B cell (primary cell): ENCODE data around the gene MGMT. TPM values are rescaled to one million over a fixed set of nuclear protein-coding genes. Genes with fewer than 3 reads are reported as not detected.

ENCODE experiments used
- ATAC-seq: fragments of 200-7000 bp; cut with Tn5 transposase; one replicate; pipeline ENCODE4 v1.10.0; 2021; ENCODE audit warnings: low read depth, mild to moderate bottlenecking, moderate number of reproducible peaks, moderate library complexity
- CTCF ChIA-PET: fragments of 350-600 bp; sonication (Branson Sonifier 250); formaldehyde crosslinking; loops from one replicate; lab custom pipeline; 2021; ENCODE audit warnings: antibody characterized with exemption, inconsistent platforms; lab: Charles Lee
- POLR2A ChIA-PET: fragments of 350-600 bp; sonication (Branson Sonifier 250); formaldehyde crosslinking; loops from one replicate; lab custom pipeline; 2021; ENCODE audit warnings: antibody characterized with exemption; lab: Charles Lee
- DNase-seq: peaks from one replicate; pipeline ENCODE4 v3.0.0; 2013
- H2AFZ ChIP-seq: 2 replicates; pipeline ENCODE4 v1.6.1; 2012; ENCODE audit warnings: mild to moderate bottlenecking, low read depth, low read length; ENCODE audit not compliant: insufficient read depth, poor library complexity, severe bottlenecking
- H3K27ac ChIP-seq, 2 donors: 1 replicate in 1 of 2; 2 replicates in 1 of 2; pipeline ENCODE4 v1.5.1; 2012 to 2013; ENCODE audit warnings: low read length in 2 of 2, mild to moderate bottlenecking in 2 of 2, moderate library complexity in 1 of 2
- H3K27me3 ChIP-seq, 4 experiments: fragments of 200-600 bp in 1 of 4; sonication (generic) in 1 of 4; replicated peaks in 1 of 4; 1 replicate in 2 of 4; 2 replicates in 2 of 4; pipeline versions ENCODE4 v1.6.1 to v1.7.0; 2013 to 2016; ENCODE audit warnings: low read length in 3 of 4, mild to moderate bottlenecking in 2 of 4, mixed read lengths in 1 of 4, moderate library complexity in 1 of 4; ENCODE audit not compliant: insufficient read depth in 4 of 4, control insufficient read depth in 3 of 4; ENCODE audit errors: control extremely low read depth in 1 of 4
- H3K36me3 ChIP-seq, 2 experiments: replicated peaks in 1 of 2; 1 replicate in 1 of 2; 2 replicates in 1 of 2; pipeline versions ENCODE4 v1.6.1 to v1.7.1; 2013; ENCODE audit warnings: low read length in 1 of 2; ENCODE audit not compliant: insufficient read depth in 2 of 2, control insufficient read depth in 1 of 2; ENCODE audit errors: control extremely low read depth in 1 of 2, extremely low read depth in 1 of 2
- H3K4me1 ChIP-seq, 2 donors: fragments of 200-600 bp in 1 of 2; sonication (generic) in 1 of 2; 1 replicate in 1 of 2; 2 replicates in 1 of 2; pipeline versions ENCODE4 v1.5.1 to v1.6.1; 2013 to 2017; ENCODE audit warnings: low read length in 2 of 2; ENCODE audit not compliant: control insufficient read depth in 2 of 2, insufficient read depth in 2 of 2
- H3K4me2 ChIP-seq: replicated peaks from 2 replicates; pipeline ENCODE3; 2012; ENCODE audit warnings: mild to moderate bottlenecking, low read depth, low read length; ENCODE audit not compliant: poor library complexity, severe bottlenecking
- H3K4me3 ChIP-seq, 5 experiments: fragments of 200-600 bp in 1 of 5; sonication (generic) in 1 of 5; 1 replicate in 3 of 5; 2 replicates in 2 of 5; pipeline versions ENCODE4 v1.5.1 to v1.7.0; 2011 to 2016; ENCODE audit warnings: low read length in 4 of 5, mild to moderate bottlenecking in 4 of 5, low read depth in 2 of 5, control low read depth in 1 of 5, moderate library complexity in 1 of 5; ENCODE audit not compliant: insufficient read depth in 1 of 5; ENCODE audit errors: control extremely low read depth in 1 of 5, extremely low read depth in 1 of 5
- H3K79me2 ChIP-seq: fragments of 200-600 bp; sonication (generic); one replicate; pipeline ENCODE4 v1.6.0; 2016; ENCODE audit warnings: low read length; ENCODE audit not compliant: control insufficient read depth, insufficient read depth
- H3K9ac ChIP-seq: fragments of 200-600 bp; sonication (generic); 2 replicates; pipeline ENCODE4 v1.6.1; 2017; ENCODE audit warnings: mild to moderate bottlenecking, low read length, moderate library complexity
- H3K9me3 ChIP-seq, 3 donors: one replicate each; pipeline versions ENCODE4 v1.6.1 to v1.7.1; 2013; ENCODE audit warnings: low read length in 2 of 3; ENCODE audit not compliant: control insufficient read depth in 2 of 3, insufficient read depth in 1 of 3; ENCODE audit errors: control extremely low read depth in 1 of 3
- H4K20me1 ChIP-seq: 2 replicates; pipeline ENCODE4 v1.6.0; 2012; ENCODE audit warnings: mild to moderate bottlenecking, low read length; ENCODE audit not compliant: insufficient read depth, control insufficient read depth, poor library complexity, severe bottlenecking
- H3K27ac Mint-ChIP-seq: one replicate; pipeline ENCODE4 v1.8.0; 2021; ENCODE audit warnings: mixed read lengths
- H3K27me3 Mint-ChIP-seq: one replicate; pipeline ENCODE4 v1.8.0; 2021; ENCODE audit warnings: mixed read lengths
- H3K4me1 Mint-ChIP-seq: one replicate; pipeline ENCODE4 v1.8.0; 2021; ENCODE audit warnings: mixed read lengths
- H3K4me3 Mint-ChIP-seq: one replicate; pipeline ENCODE4 v1.8.0; 2021; ENCODE audit warnings: mixed read lengths
- H3K9me3 Mint-ChIP-seq: one replicate; pipeline ENCODE4 v1.8.0; 2022; ENCODE audit warnings: mixed read lengths; ENCODE audit not compliant: insufficient read depth
- EZH2 ChIP-seq: IDR thresholded peaks from 2 replicates; pipeline ENCODE4 v1.6.1; 2012; ENCODE audit warnings: borderline replicate concordance, low read depth, mild to moderate bottlenecking, moderate library complexity, low read length; ENCODE audit not compliant: insufficient read depth, poor library complexity, severe bottlenecking
- WGBS: methylation state at CpG from one replicate; pipeline ENCODE4 v1.1.5; 2013; ENCODE audit warnings: missing lambda C conversion rate; ENCODE audit not compliant: insufficient coverage; 5-methylcytosine and 5-hydroxymethylcytosine counted together
- intact Hi-C: fragments of 100-400 bp; cut with micrococcal nuclease; formaldehyde crosslinking; loops from one replicate; pipeline ENCODE4 v1.10.0; 2022
- polyA plus RNA-seq: library from polyadenylated mRNA; depleted of rRNA; stranded (reverse); fragments of >200 nt; gene quantifications from 2 replicates; pipeline ENCODE4 v1.2.3, GENCODE V29; 2012
- total RNA-seq, 2 donors: library from RNA; stranded (reverse); fragments of 120-200 nt in 1 of 2; gene quantifications; 1 replicate in 1 of 2; 2 replicates in 1 of 2; pipeline versions ENCODE4 v1.2.3 to v1.2.4, GENCODE V29; 2013 to 2022
- TF ChIP-seq, protein P1 (sequence below): fragments of 200-600 bp; IDR thresholded peaks from one replicate; pipeline ENCODE4 v1.8.0; 2022; ENCODE audit warnings: antibody characterized with exemption, mild to moderate bottlenecking

MGMT gene
- total and polyA plus RNA-seq, 2 donors (not counting 1 experiment from before 2014, with no cell fraction given): 16.6 to 87.7 TPM

DNA sequence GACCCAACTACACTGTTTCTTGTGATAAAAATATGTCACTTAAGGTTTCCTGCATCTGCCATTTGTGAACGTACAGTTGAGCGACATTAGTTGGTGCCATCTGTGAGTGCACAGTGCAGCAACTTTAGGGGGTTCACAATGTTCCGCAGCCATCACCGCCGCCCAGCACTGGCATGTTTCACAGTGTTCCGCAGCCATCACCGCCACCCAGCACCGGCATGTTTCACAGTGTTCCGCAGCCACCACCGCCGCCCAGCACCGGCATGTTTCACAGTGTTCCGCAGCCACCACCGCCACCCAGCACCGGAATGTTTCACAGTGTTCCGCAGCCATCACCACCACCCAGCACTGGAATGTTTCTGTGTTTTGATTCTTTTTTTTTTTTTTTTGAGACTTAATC is 83.0 kb downstream of the MGMT start:
- no peak overlapping the region for H3K4me3 ChIP-seq
- 86% methylated on average over 10 of the region's 16 CpGs for WGBS
- CTCF ChIA-PET: no interaction called here
- POLR2A ChIA-PET: interaction anchor here (0.7 kb wide), 1 partner anchor 90 kb away, joined by 7 read pairs; no protein-coding TSS in a partner anchor
- H3K27me3 ChIP-seq: no peaks in the 10 kb centered on the region
- H3K4me2 ChIP-seq: no peak overlapping the region
- H3K79me2 ChIP-seq: peaks cover 9% of the 10 kb centered on the region
- DNase-seq: no peak
- H3K36me3 ChIP-seq: peaks cover 0 to 2% of the 10 kb centered on the region in 2 experiments
- intact Hi-C loops: no loop called here
- no peak overlapping the region for H3K27ac ChIP-seq
- peaks cover 29% of the 10 kb centered on the region for H3K4me1 Mint-ChIP-seq
- H4K20me1 ChIP-seq: peaks cover 12% of the 10 kb centered on the region
- peaks cover 0 to 15% (median 0%) of the 10 kb centered on the region in 3 donors for H3K9me3 ChIP-seq
- no peak overlapping the region for H2AFZ ChIP-seq
- H3K9ac ChIP-seq: no peak overlapping the region
- H3K4me3 Mint-ChIP-seq: no peak overlapping the region
- ATAC-seq: no peak
- H3K27me3 Mint-ChIP-seq: no peaks in the 10 kb centered on the region
- H3K9me3 Mint-ChIP-seq: no peaks in the 10 kb centered on the region
- H3K4me1 ChIP-seq: peaks cover 6 to 10% of the 10 kb centered on the region in 2 donors
- H3K27ac Mint-ChIP-seq: no peak overlapping the region
- TF ChIP-seq, protein P1, sequence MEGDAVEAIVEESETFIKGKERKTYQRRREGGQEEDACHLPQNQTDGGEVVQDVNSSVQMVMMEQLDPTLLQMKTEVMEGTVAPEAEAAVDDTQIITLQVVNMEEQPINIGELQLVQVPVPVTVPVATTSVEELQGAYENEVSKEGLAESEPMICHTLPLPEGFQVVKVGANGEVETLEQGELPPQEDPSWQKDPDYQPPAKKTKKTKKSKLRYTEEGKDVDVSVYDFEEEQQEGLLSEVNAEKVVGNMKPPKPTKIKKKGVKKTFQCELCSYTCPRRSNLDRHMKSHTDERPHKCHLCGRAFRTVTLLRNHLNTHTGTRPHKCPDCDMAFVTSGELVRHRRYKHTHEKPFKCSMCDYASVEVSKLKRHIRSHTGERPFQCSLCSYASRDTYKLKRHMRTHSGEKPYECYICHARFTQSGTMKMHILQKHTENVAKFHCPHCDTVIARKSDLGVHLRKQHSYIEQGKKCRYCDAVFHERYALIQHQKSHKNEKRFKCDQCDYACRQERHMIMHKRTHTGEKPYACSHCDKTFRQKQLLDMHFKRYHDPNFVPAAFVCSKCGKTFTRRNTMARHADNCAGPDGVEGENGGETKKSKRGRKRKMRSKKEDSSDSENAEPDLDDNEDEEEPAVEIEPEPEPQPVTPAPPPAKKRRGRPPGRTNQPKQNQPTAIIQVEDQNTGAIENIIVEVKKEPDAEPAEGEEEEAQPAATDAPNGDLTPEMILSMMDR: no peak
- no peak for TF ChIP-seq EZH2

DNA sequence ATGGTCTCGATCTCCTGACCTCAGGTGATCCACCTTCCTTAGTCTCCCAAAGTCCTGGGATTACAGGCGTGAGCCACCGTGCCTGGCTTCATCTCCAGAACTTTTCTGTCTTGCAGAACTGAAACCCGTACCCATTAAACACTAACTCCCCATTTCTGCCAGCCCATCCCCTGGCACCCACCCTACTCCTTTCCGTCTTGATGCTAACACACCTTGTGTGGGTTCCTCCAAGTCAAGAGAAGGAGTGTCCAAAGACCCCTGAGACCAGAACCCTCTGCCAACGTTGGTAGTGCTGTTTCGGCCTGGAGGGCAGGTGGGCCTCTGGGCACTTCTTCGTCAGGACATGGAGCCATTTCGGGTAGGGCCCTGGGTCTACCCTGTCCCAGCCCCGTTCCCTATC is 83.6 kb downstream of the MGMT start:
- Histone ChIP-seq H2AFZ (no peak overlapping the region), H3K36me3 (peaks cover 0 to 2% of the 10 kb centered on the region in 2 experiments), H3K9ac (no peak overlapping the region), H3K9me3 (peaks cover 0 to 15% (median 0%) of the 10 kb centered on the region in 3 donors), H3K4me1 (peaks cover 6 to 10% of the 10 kb centered on the region in 2 donors), H3K4me2 (no peak overlapping the region), H3K79me2 (peaks cover 5% of the 10 kb centered on the region), H3K27me3 (no peaks in the 10 kb centered on the region), H4K20me1 (peaks cover 6% of the 10 kb centered on the region), H3K27ac (no peak overlapping the region), H3K4me3 (no peak overlapping the region)
- H3K27ac Mint-ChIP-seq: peak overlapping the region; percentile 83
- no peak overlapping the region for H3K4me3 Mint-ChIP-seq
- TF ChIP-seq, protein P1: no peak
- TF ChIP-seq EZH2: no peak
- no peaks in the 10 kb centered on the region for H3K9me3 Mint-ChIP-seq
- DNase-seq: no peak
- WGBS: 95% methylated on average over 10 of the region's 10 CpGs
- ChIA-PET CTCF (no interaction called here), POLR2A (interaction anchor here (0.7 kb wide), 1 partner anchor 90 kb away, joined by 7 read pairs; no protein-coding TSS in a partner anchor)
- ATAC-seq: no peak
- H3K27me3 Mint-ChIP-seq: no peaks in the 10 kb centered on the region
- intact Hi-C loops: no loop called here
- H3K4me1 Mint-ChIP-seq: peaks cover 29% of the 10 kb centered on the region
